Keratinocyte (primary cell): ENCODE results near the gene LZTR1. TPM values are rescaled to one million over a fixed set of nuclear protein-coding genes. Genes with fewer than 3 reads are reported as not detected.

Source experiments
- DNase-seq: peaks from one replicate; pipeline ENCODE4 v3.0.0-alpha.2; 2011; ENCODE audit warnings: low read depth, missing footprints, low spot score
- FAIRE-seq: peaks from 2 replicates; lab custom pipeline; 2011; peaks lifted over from hg19 to GRCh38; lab: Jason Lieb, UNC
- H2AFZ ChIP-seq: 2 replicates; pipeline ENCODE4 v1.6.0; 2012; ENCODE audit warnings: low read length, control low read depth, inconsistent platforms; ENCODE audit not compliant: control insufficient read depth
- H3K27ac ChIP-seq: 2 replicates; pipeline ENCODE4 v1.5.1; 2011; ENCODE audit warnings: low read length; ENCODE audit not compliant: control insufficient read depth, insufficient read depth
- H3K27me3 ChIP-seq: 3 replicates; pipeline ENCODE4 v1.6.0; 2011; ENCODE audit warnings: low read length; ENCODE audit not compliant: control insufficient read depth, insufficient read depth; ENCODE audit errors: extremely low read depth
- H3K36me3 ChIP-seq, 2 experiments: 2 replicates in 1 of 2; 3 replicates in 1 of 2; pipeline ENCODE4 v1.5.1; 2011; ENCODE audit warnings: low read length in 2 of 2, mild to moderate bottlenecking in 1 of 2; ENCODE audit not compliant: control insufficient read depth in 2 of 2, insufficient read depth in 2 of 2; ENCODE audit errors: extremely low read depth in 1 of 2
- H3K4me1 ChIP-seq: 3 replicates; pipeline ENCODE4 v1.5.1; 2011; ENCODE audit warnings: low read length; ENCODE audit not compliant: control insufficient read depth, insufficient read depth; ENCODE audit errors: extremely low read depth
- H3K4me2 ChIP-seq: 3 replicates; pipeline ENCODE4 v1.6.0; 2011; ENCODE audit warnings: low read depth, low read length; ENCODE audit not compliant: control insufficient read depth, insufficient read depth; ENCODE audit errors: extremely low read depth
- H3K4me3 ChIP-seq, 3 experiments: fragments of 200-600 bp in 1 of 3; sonication (generic) in 1 of 3; 2 replicates in 2 of 3; 3 replicates in 1 of 3; pipeline ENCODE4 v1.5.1; 2011 to 2016; ENCODE audit warnings: low read length in 3 of 3, mild to moderate bottlenecking in 3 of 3, control low read depth in 2 of 3, inconsistent platforms in 1 of 3, low read depth in 1 of 3, mixed read lengths in 1 of 3, mixed run types in 1 of 3, moderate library complexity in 1 of 3; ENCODE audit not compliant: control insufficient read depth in 2 of 3, insufficient read depth in 2 of 3; ENCODE audit errors: extremely low read depth in 1 of 3
- H3K79me2 ChIP-seq: 2 replicates; pipeline ENCODE4 v1.6.0; 2012; ENCODE audit warnings: low read length; ENCODE audit not compliant: control insufficient read depth, insufficient read depth
- H3K9ac ChIP-seq: 3 replicates; pipeline ENCODE4 v1.6.0; 2011; ENCODE audit warnings: low read length; ENCODE audit not compliant: control insufficient read depth, insufficient read depth; ENCODE audit errors: extremely low read depth
- H3K9me1 ChIP-seq: 3 replicates; pipeline ENCODE4 v1.6.0; 2011; ENCODE audit warnings: low read length; ENCODE audit not compliant: control insufficient read depth, insufficient read depth; ENCODE audit errors: extremely low read depth
- H3K9me3 ChIP-seq: 2 replicates; pipeline ENCODE4 v1.5.1; 2012; ENCODE audit warnings: low read depth, low read length; ENCODE audit not compliant: control insufficient read depth
- H4K20me1 ChIP-seq: 3 replicates; pipeline ENCODE4 v1.6.0; 2011; ENCODE audit warnings: low read length; ENCODE audit not compliant: control insufficient read depth, insufficient read depth; ENCODE audit errors: extremely low read depth
- EZH2 ChIP-seq: IDR thresholded peaks from one replicate; pipeline ENCODE4 v1.6.1; 2012; ENCODE audit warnings: inconsistent platforms, mild to moderate bottlenecking, low read length, moderate library complexity
- dilution Hi-C: fragments of 300-500 bp; cut with MboI; formaldehyde crosslinking; loops from one replicate; pipeline ENCODE4 v1.7.0; 2020; ENCODE audit warnings: low sequenced_read_pairs; ENCODE audit not compliant: extremely low pct_ligation_motif_present
- polyA plus RNA-seq, 5 experiments: library from polyadenylated mRNA; depleted of rRNA in 3 of 5; stranded (reverse) in 3 of 5; stranded (forward) in 1 of 5; unstranded in 1 of 5; fragments of >200 nt; gene quantifications; 1 replicate in 1 of 5; 2 replicates in 3 of 5; 3 replicates in 1 of 5; pipeline versions ENCODE4 v1.2.1 to v1.2.3, GENCODE V29; 2011 to 2012; ENCODE audit warnings: missing spikeins in 2 of 5, low read depth in 1 of 5, low replicate concordance in 1 of 5
- TF ChIP-seq, protein P1 (sequence below), 3 experiments: IDR thresholded peaks in 1 of 3; conservative IDR thresholded peaks in 1 of 3; optimal IDR thresholded peaks in 1 of 3; 2 replicates in 2 of 3; 3 replicates in 1 of 3; pipeline versions ENCODE3 to v1.5.1; 2011; ENCODE audit warnings: low read length in 3 of 3, mild to moderate bottlenecking in 3 of 3, moderate library complexity in 2 of 3, control low read depth in 1 of 3, inconsistent platforms in 1 of 3; ENCODE audit not compliant: insufficient read depth in 2 of 3; ENCODE audit errors: extremely low read depth in 1 of 3

LZTR1 gene
- polyA plus RNA-seq, 1 donor (not counting 4 experiments of a cell fraction or from before 2014, with no cell fraction given): 37.0 TPM

DNA sequence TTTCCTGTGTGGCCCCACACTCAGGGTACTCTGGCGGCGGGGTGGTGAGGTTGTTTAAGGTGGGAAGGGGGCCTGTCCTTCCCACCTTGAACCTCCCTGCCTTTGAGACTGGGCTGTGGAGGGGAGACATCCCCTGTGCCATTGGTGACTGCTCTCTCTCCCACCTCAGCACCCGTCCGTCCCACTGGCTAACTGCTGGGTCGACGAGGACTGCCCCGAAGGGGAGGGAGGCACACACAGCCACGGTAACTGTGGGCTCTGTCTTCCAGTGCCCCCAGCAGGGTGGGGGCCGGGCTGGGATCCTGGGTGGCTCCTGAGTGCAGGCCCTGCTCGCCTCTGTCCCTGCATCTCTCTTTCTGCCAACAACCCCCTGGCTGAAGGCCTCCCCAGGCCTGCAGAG, 40.4 kb downstream of the LZTR1 start:
- Histone ChIP-seq H3K9me1 (no peaks in the 10 kb centered on the region), H3K36me3 (no peaks in the 10 kb centered on the region), H3K4me1 (peaks cover 26% of the 10 kb centered on the region), H3K9me3 (no peaks in the 10 kb centered on the region), H2AFZ (no peak overlapping the region), H3K27me3 (no peaks in the 10 kb centered on the region), H3K4me2 (no peak overlapping the region), H3K27ac (no peak overlapping the region), H3K9ac (no peak overlapping the region), H3K79me2 (no peaks in the 10 kb centered on the region), H3K4me3 (no peak overlapping the region), H4K20me1 (no peaks in the 10 kb centered on the region)
- FAIRE-seq (no peak), DNase-seq (no peak)
- dilution Hi-C loops: no loop called here
- TF ChIP-seq, protein P1, sequence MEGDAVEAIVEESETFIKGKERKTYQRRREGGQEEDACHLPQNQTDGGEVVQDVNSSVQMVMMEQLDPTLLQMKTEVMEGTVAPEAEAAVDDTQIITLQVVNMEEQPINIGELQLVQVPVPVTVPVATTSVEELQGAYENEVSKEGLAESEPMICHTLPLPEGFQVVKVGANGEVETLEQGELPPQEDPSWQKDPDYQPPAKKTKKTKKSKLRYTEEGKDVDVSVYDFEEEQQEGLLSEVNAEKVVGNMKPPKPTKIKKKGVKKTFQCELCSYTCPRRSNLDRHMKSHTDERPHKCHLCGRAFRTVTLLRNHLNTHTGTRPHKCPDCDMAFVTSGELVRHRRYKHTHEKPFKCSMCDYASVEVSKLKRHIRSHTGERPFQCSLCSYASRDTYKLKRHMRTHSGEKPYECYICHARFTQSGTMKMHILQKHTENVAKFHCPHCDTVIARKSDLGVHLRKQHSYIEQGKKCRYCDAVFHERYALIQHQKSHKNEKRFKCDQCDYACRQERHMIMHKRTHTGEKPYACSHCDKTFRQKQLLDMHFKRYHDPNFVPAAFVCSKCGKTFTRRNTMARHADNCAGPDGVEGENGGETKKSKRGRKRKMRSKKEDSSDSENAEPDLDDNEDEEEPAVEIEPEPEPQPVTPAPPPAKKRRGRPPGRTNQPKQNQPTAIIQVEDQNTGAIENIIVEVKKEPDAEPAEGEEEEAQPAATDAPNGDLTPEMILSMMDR (optimal IDR thresholded peaks at IDR 0.05 in 1 of 3, IDR thresholded peaks at IDR 0.05 in 1 of 3, conservative IDR thresholded peaks at IDR 0.05 in 1 of 3; ENCODE audit: extremely low read depth in 1 of 3, insufficient read depth in 2 of 3, low read length in 3 of 3): no peak
- no peak for TF ChIP-seq EZH2

DNA sequence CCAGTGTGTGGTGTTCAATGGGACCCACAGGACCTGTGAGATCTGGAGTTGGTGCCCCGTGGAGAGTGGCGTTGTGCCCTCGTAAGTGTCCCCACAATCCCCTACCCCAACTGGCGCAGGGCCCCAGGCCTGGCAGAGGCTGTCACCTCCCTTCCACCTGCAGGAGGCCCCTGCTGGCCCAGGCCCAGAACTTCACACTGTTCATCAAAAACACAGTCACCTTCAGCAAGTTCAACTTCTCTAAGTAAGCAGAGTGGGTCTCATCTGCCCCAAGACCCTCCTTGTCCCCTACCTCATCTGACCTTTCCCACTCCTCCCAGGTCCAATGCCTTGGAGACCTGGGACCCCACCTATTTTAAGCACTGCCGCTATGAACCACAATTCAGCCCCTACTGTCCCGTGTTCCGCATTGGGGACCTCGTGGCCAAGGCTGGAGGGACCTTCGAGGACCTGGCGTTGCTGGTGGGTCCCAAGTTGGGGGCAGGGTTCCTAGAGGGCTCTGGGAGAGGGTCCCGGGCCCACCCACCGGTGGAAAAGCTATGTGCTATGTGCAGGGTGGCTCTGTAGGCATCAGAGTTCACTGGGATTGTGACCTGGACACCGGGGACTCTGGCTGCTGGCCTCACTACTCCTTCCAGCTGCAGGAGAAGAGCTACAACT, 41.0 kb downstream of the LZTR1 start:
- Histone ChIP-seq H3K27ac (no peak overlapping the region), H4K20me1 (no peaks in the 10 kb centered on the region), H3K27me3 (no peaks in the 10 kb centered on the region), H3K4me2 (no peak overlapping the region), H3K36me3 (no peaks in the 10 kb centered on the region), H3K4me1 (peaks cover 31% of the 10 kb centered on the region), H3K9me1 (no peaks in the 10 kb centered on the region), H2AFZ (no peak overlapping the region), H3K9ac (no peak overlapping the region), H3K4me3 (no peak overlapping the region), H3K79me2 (no peaks in the 10 kb centered on the region), H3K9me3 (no peaks in the 10 kb centered on the region)
- TF ChIP-seq, protein P1 (optimal IDR thresholded peaks at IDR 0.05 in 1 of 3, IDR thresholded peaks at IDR 0.05 in 1 of 3, conservative IDR thresholded peaks at IDR 0.05 in 1 of 3; ENCODE audit: extremely low read depth in 1 of 3, insufficient read depth in 2 of 3, low read length in 3 of 3): peak in 1 of 3 experiments; percentile 26
- TF ChIP-seq EZH2: no peak
- DNase-seq (no peak), FAIRE-seq (no peak)
- dilution Hi-C loops: no loop called here
